ENCODE measurements around the gene CHCHD2.
A peak's percentile ranks its signal among the peaks of the same experiment; 100 is the strongest.
"Not testable (repeated sequence)": the region's sequence is repeated elsewhere in the genome, so short reads cannot be mapped to it uniquely, and the experiment has no call there.

CHCHD2 gene, protein sequence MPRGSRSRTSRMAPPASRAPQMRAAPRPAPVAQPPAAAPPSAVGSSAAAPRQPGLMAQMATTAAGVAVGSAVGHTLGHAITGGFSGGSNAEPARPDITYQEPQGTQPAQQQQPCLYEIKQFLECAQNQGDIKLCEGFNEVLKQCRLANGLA

DNA sequence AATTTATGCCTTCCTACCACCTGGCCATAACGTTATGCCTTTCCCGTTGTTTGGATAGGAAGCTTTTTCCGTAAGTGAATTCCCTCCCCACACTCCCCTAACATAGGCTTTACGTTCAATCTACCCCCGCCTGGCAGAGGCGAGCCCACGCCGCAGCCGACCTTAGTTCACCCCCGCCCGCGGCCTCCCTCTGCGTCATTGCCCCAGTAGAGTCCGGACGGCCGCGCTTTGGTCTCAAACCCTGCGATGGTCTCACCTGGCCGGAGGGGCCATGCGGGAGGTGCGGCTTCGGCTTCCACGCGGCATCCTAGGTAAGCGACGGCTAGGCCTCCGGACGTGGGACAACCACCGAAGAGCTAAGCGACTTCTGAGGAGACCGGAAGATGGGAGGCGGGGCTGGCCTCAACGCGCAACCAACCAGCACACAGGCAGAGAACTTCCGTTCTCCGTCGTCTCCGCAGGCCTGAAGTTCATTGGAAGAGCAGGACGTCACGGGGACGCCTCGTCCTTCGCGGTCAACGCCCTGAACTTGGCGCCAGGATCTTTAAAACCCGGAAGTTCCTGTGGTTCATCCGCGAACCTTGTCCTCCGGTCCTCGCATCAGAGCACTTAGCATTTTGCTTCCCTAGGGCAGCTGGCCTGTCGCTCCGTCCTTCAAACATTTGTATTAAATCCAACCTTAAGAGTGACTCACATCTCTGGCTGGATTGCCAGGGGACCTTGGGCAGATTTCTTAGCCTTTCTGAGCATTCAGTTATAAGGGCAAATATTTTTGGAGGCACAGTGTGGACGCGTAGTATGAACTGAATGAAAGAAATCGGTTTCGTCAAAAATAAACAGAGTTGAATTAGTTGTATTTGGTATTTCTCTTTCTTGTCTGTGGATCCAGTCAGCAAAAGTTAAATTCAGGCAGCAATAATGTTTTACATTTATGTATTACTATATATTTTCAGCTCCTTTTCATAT is at the start of gene CHCHD2:
Gene CHCHD2 (minus strand): TSS at position 369 of the 966 bp plus-strand sequence. CDS start 63 bp downstream, at position 306.
- DNase-seq (ENCODE audit: low spot score) = peak; percentile 100

DNA sequence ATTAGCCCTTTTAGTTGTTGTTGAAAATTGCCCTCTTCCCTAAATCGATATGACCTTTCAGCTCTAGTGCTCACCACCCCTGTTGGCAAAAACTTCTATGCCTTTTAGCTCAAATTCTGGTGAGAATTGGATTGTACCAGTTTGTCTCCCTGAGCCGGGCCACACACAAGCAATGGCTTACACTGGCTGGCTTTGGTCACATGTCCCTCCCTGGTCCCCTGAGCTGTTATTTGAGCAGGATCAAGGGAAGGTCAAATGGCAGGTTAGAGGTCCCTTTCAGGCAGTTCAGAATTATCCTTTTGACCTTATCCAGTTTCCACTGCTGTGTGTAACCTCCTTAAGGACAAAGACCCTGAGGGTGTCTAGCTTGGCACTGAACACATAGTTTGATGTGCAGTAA is 24.8 kb upstream of the CHCHD2 start:
- DNase-seq (ENCODE audit: low spot score) = not testable (repeated sequence)

DNA sequence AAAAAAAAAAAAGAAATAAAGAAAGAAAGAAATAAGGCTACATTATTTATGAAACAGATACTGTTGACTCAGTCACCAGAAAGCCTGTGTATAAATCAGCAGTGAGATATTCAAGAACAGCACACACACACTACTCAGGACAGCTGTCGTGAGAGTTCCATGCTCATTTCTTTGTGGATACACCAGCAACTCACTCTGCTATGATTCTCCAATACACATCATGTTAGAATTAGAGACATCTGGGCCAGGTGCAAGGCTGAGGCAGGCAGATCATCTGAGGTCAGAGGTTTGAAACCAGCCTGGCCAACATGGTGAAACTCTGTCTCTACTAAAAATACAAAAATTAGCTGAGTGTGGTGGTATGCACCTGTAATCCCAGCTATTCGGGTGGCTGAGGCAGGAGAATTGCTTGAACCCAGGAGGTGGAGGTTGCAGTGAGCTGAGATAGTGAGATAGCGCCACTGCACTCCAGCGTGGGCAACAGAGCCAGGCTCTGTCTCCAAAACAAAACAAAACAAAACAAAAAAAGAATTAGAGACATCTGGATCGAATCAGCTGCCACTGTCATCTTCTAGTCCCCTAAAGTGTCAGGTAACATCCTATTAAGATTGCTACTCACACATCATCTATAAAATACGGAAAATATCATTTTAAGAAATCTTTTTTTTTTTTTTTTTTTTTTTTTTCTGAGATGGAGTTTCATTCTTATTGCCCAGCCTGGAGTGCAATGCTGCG is 21.1 kb upstream of the CHCHD2 start:
- DNase-seq (ENCODE audit: low spot score) = peak; percentile 20

DNA sequence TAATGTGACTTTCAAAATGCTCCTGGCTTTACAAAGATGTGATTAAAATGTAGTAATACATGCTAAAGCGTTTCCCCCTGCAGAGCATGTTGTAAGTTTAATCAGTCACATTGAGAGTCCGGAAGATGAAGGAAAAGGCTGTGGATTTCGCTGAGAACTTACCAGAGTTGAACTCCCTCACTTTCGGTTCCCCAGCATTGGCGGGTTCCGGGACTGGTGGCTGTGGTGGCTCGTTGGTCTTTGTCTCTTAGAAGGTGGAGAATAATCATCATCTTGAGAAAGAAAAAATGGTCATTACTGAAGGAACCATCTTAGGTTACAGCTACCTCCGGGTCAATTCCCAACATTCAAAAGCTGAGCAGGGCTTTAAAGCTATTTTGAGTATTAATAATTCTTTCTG is 19.6 kb upstream of the CHCHD2 start:
- no peak for DNase-seq (ENCODE audit: low spot score)

DNA sequence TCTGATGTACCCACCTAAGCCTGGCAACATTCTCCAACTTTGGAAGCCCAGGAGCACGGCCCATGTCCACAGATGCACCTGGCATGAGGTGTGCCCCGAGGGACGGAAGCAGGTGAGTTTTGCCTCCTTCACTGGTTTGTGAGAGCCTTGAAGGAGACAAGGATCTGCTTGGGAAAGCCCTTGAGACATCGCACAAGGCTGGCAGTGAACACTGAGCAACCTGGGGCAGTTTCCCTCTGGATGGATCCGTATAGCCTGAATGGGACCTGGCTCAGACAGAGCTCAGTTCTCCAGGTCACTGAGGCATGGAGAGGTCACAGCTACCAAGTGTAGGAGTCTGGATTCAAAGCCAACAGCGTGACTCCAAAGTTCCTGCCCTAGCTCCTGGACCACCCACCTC is 18.7 kb upstream of the CHCHD2 start:
- DNase-seq (ENCODE audit: low spot score) = no peak

DNA sequence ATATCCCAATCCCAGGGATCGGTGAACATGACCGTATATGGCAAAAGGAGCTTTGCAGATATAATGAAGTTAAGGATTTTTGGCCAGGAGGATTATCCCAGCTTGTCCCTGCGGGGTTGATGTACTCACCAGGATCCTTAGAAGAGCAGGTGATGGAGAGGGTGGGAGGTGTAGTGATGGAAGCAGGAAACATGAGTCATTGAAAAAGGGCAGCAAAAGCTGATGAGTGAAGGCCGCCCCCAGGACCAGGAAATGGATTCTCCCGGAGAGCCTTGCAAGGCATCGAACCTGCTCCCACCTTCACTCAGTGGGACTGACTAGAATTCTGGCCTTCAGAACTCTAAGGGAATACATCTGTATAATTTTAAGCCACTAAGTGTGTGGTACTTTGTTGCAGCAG is 15.2 kb upstream of the CHCHD2 start:
- DNase-seq (ENCODE audit: low spot score) = no peak

DNA sequence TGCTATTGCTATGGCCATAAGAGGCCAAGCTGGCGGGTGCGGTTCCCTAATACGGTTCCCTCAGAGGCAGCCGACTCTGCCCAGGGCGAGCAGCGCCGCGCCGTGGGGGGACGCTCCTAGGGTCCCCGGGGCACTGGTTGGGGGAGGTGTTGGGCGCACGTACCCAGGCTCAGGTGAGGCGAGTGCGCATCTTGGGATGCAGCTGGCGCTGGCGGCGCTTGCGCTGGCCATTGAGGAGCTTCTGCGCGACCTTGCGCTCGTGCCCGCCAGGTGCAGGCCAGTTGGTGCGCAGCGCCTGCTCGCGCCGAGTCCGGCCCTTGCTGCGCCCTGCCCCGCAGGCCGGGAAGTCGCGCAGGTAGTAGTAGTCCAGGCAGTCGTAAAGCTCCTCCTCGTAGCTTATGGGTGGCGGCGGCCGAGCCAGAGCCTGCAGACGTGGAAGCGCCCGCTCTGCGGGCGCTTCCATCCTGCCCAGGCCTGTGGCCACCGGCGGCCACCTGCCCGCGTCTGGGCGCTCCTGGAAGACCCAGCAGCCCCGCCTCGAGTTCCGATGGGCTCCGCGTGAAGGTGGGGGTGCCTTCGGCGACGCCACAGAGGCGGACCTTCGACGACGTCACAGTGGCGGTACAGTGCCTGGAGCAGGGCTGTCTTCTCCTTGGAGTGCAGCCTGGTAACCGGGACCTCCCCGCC is 9.7 kb upstream of the CHCHD2 start, which contains the start of gene NUPR2:
Gene NUPR2 (minus strand): TSS at position 566 of the 687 bp plus-strand sequence. CDS start 103 bp downstream, at position 463.
- no peak for DNase-seq (ENCODE audit: low spot score)

DNA sequence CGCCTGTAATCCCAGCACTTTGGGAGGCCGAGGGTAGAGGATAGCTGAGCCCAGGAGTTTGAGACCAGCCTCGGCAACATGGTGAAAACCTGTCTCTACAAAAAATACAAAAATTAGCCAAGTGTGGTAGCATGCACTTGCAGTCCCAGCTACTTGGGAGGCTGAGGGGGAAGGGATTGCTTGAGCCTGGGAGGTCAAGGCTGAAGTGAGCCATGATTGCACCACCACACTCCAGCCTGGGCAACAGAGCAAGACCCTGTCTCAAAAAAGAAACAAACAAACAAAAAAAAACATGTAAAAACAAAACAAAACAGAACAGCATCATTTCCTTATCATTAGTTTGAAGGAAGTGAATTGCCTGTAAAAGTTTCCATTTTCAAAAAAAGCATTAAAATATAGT is 6.0 kb upstream of the CHCHD2 start:
- not testable (repeated sequence) for DNase-seq (ENCODE audit: low spot score)

DNA sequence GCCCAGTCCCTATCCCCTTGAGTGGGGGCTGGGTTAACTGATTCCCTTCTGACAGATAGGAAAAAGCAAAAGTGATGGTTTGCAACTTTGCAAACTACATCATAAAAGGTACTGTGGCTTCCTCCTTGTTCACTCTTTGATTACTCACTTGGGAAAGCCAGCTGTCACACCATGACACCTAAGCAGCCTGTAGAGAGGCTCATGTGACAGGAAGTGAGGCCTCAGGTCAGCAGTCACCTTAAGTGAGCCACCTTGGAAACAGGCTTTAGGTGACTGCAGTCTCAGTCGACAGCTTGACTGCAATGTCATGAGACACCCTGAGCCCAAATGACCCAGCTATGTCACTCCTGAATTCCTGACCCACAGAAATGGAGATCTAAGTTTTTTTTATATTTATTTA is 4.3 kb upstream of the CHCHD2 start:
- DNase-seq (ENCODE audit: low spot score) = no peak

DNA sequence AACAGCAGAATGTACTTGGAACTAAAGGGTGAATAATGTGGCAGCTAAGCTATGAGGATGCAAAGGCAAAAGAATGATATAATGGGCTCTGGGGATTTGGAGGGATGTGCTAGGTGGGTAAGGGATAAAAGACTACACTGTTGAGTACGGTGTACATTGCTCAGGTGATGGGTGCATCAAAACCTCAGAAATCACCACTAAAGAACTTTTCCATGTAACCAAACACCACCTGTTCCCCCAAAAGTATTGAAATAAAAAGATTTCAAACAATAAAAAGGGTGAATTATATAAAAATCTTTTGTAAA is 1.6 kb upstream of the CHCHD2 start:
- DNase-seq (ENCODE audit: low spot score) = no peak

DNA sequence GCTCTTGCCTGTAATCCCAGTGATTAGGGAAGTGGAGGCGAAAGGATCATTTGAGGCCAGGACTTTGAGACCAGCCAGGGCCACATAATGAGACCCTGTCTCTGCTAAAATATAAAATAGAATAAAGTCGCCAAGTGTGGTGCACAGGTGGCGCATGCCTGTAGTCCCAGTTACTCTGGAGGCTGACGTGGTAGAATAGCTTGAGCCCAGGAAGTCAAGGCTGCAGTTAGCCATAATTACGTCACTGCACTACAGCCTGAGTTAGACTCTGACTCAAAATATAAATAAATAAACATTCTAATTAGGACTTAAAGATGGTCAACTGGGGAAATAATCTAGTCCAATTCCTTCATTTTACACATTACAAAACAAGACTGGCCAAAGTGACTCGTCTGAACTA is 768 bp downstream of the CHCHD2 start:
- DNase-seq (ENCODE audit: low spot score) = peak; percentile 83

DNA sequence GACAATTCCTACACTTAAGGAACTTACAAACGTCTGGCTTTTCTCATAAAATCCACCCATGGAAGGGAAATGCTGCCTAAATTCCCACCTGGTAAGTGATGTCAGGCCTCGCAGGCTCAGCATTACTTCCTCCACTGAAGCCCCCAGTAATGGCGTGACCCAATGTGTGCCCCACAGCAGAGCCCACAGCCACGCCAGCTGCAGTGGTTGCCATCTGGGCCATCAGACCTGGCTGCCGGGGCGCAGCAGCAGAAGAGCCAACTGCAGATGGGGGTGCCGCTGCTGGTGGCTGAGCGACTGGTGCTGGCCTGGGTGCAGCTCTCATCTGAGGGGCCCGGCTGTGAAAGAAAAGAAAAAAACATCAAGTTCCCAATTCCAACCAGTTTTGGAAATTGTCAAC is 2.1 kb downstream of the CHCHD2 start:
- not testable (repeated sequence) for DNase-seq (ENCODE audit: low spot score)

DNA sequence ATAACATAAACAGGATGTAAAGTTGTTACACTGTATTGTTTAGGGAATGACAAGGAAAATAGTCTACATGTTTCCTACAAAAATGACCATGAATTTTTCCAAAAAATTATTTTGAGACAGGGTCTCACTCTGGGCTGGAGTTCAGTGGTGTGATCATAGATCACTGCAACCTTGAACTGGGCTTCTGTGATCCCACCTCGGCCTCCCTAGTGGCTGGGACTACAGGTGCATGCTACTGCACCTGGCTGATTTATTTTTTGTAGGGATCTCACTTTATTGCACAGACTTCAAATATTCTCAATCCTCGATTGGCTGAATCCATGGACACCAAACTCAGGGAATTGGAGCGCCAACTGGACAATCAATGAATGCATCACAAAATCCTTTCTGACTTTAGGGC is 6.6 kb downstream of the CHCHD2 start:
- no peak for DNase-seq (ENCODE audit: low spot score)

DNA sequence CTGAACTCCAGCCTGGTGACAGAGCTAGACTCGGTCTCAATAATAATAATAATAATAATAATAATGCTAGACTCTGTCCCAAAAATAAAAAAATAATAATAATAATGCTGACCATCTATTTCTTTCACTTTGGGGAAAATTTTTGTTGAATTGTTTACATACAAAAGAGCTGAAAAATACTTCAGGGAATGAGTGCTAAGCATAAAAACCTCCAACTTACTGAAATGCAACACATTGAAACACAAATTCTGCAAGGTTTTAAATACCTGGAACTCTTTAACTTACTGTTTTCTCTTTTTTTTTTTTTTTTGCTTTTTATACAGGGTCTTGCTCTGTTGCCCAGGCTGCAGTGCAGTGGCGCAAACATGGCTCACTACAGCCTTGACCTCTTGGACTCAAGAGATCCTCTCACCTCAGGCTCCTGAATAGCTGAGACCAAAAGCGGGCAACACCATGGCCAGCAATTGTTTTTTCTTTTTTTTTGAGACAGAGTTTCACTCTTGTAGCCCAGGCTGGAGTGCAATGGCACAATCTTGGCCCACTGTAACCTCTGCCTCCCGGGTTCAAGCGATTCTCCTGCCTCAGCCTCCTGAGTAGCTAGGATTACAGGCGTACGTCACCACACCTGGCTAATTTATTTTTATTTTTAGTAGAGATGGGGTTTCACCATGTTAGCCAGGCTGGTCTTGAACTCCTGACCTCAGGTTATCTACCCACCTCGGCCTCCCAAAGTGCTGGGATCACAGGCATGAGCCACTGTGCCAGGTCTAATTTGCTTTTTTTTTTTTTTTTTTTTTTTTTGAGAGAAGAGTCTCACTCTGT is 7.9 kb downstream of the CHCHD2 start:
- not testable (repeated sequence) for DNase-seq (ENCODE audit: low spot score)

DNA sequence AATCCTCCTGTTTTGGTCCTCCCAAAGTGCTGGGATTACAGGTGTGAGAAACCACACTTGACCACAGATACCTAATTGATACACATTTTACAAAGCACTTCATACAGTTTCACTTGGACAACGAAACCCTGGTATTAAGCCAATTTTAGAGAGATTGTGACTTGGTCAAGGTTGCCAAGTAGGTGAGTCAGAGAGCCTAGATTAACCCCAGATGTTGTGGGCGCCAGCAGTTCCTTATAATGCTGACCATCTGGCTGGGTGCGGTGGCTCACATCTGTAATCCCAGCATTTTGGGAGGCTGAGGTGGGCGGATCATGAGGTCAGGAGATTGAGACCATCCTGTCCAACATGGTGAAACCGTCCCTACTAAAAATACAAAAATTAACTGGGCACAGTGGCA is 8.6 kb downstream of the CHCHD2 start:
- DNase-seq (ENCODE audit: low spot score) = no peak

DNA sequence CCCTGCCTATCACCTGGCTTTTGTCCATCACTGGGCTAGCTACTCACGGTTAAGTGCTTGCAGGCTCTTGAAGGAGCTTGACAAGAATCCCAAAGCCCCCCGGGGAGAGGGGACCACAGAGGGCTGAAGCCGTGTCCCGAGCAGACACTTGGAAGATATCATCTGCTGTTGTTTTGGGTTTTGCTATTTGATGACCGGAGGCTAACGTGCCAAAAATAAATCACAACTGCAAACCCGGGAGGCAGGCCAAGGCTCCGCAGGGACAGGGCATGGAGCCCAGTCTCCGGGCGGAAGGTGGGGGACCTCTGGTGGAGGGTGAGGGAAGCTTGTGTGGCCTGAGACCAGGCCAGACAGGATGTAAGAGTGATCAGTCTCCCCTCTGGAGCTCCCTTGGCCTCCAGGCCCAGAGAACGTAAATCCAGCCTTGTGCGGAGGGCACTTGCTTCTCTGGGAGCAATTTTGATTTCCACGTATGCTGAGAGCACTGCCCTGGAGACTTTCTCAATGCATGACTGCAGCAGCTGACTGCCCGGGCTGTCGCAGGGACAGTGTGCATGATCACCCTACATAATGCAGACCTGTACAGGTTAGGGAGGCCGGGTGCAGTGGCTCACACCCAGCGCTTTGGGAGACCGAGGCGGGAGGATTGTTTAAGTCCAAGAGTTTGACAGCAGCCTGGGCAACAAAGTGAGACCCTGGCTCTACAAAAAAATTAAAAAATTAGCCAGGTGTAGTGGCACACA is 13.3 kb downstream of the CHCHD2 start, which contains the start of gene PHKG1:
Gene PHKG1 (minus strand): TSS at position 164 of the 743 bp plus-strand sequence. CDS start 4,011 bp downstream, outside the sequence.
- DNase-seq (ENCODE audit: low spot score) = no peak

DNA sequence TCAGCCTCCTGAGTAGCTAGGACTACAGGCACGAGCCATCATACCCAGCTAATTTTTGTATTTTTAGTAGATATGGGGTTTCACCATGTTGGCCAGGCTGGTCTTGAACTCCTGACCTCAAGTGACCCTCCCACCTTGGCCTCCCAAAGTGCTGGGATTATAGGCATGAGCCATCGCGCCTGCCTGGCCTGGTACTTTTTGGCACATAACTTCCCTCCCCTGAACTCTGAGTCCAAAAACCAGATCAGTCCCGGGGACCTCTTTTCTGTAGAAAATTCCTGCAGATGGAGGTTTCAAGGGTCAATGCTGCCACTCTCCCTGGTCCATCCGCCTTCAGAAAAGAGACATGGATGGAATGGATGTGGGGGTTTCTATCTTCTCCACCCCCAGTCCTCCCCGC is 13.9 kb downstream of the CHCHD2 start:
- DNase-seq (ENCODE audit: low spot score) = not testable (repeated sequence)

DNA sequence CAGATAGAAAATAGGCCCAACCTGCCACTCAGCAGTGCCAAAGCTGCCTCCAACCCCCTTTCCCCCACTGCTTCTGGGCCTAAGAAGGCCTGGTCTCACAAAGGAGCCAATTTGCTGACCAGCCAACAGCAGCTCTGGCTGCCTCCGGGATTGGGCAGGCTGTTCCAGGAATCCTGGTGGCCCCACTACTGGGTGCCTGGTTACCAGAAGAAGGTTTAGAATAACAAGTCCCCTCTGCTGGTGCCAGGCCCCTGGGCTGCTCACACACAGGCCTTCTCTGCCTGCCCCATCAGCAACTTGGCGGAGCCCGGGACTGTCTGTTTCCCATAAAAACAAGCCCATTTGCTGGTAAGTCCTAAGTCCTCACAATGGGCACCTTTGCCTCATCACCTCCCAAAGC is 14.7 kb downstream of the CHCHD2 start:
- no peak for DNase-seq (ENCODE audit: low spot score)

DNA sequence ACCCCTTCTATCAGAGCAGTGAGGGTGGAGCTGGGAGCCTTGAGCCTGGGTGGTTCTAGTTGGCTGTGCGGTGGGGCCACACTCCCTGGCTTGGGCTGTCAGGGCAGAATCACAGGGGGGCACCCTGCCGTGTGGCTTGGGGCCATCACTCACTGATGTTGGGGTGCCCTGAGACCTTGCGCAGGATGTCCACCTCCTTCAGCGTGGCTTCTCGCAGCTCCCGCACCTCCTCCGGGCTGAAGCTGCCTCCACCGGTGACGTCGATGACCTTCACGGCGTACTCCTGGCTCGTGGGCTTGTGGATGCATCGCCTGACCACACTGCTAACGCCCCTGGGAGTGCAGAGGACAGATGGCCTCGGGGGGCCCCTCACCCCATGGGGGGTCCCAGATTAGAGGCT is 18.8 kb downstream of the CHCHD2 start:
- DNase-seq (ENCODE audit: low spot score) = no peak

DNA sequence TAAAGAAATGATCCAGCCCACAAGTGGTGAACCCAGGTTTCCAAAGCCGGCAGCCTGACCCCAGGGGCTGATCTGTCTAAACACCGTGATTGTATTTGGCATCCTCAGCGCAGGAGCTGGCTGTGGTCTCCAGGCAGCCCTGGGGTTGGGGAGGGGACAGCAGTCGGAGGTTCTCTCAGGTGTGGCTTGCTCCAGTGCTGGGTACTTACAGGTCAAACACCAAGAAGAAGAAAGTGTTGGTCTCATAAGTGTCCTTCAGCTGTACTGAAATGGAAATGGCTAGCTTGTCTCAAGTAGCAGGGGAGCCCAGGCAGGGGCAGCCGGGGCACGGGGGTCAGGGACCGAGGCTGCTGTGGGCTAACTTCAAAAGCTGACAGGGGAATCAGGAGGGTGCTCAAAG is 19.5 kb downstream of the CHCHD2 start:
- DNase-seq (ENCODE audit: low spot score) = no peak
